Body of pancreas (tissue), 4 donors: ENCODE results near the gene GATB. TPM values are rescaled to one million over a fixed set of nuclear protein-coding genes. Genes with fewer than 3 reads are reported as not detected.

Experiments
- ATAC-seq: fragments of 150-250 bp; one replicate; pipeline ENCODE4 v1.9.1; 2016
- DNase-seq, 4 donors: peaks; one replicate each; pipeline ENCODE4 v3.0.0-alpha.2; 2019
- H3K27ac ChIP-seq, 4 donors: fragments of 200-600 bp; sonication (generic); 1 replicate in 3 of 4; 2 replicates in 1 of 4; pipeline versions ENCODE4 v1.5.1 to v1.6.1; 2016 to 2019; ENCODE audit warnings: mild to moderate bottlenecking in 1 of 4, mixed read lengths in 1 of 4, moderate library complexity in 1 of 4
- H3K27me3 ChIP-seq, 2 donors: fragments of 200-600 bp; sonication (generic); one replicate each; pipeline ENCODE4 v1.6.0; 2016; ENCODE audit warnings: mild to moderate bottlenecking in 1 of 2
- H3K36me3 ChIP-seq, 2 donors: fragments of 200-600 bp; sonication (generic); replicated peaks in 1 of 2; 2 replicates each; pipeline ENCODE4 v1.5.1; 2016; ENCODE audit warnings: low read depth in 2 of 2; ENCODE audit not compliant: insufficient read depth in 1 of 2
- H3K4me1 ChIP-seq: fragments of 200-600 bp; sonication (generic); one replicate; pipeline ENCODE4 v1.6.0; 2016
- H3K4me3 ChIP-seq, 2 donors: fragments of 200-600 bp; sonication (generic); 1 replicate in 1 of 2; 2 replicates in 1 of 2; pipeline ENCODE4 v1.5.1; 2016 to 2019
- H3K9me3 ChIP-seq, 3 donors: fragments of 200-600 bp; sonication (generic); 1 replicate in 2 of 3; 2 replicates in 1 of 3; pipeline ENCODE4 v1.5.1; 2016
- CTCF ChIP-seq, 7 experiments: fragments of 450-650 bp in 4 of 7; fragments of 200-600 bp in 3 of 7; sonication (generic) in 3 of 7; IDR thresholded peaks; one replicate each; pipeline ENCODE4 v1.5.1; 2016 to 2019; ENCODE audit warnings: antibody characterized with exemption in 7 of 7
- POLR2A ChIP-seq, 3 donors: fragments of 450-650 bp; IDR thresholded peaks; one replicate each; pipeline ENCODE4 v1.6.1; 2016; ENCODE audit warnings: antibody characterized with exemption in 3 of 3, mild to moderate bottlenecking in 2 of 3
- WGBS, 2 donors: methylation state at CpG; one replicate each; pipeline ENCODE4 v1.1.5; 2017; 5-methylcytosine and 5-hydroxymethylcytosine counted together
- intact Hi-C: fragments of 100-400 bp; cut with DNase I; formaldehyde crosslinking; loops from one replicate; pipeline ENCODE4 v1.15.1; 2023
- total RNA-seq, 2 donors: library from RNA; depleted of rRNA; stranded (reverse); fragments of >200 nt; gene quantifications; one replicate each; pipeline ENCODE4 v1.1.0, GENCODE V29; 2016

Gene GATB
- total RNA-seq, 2 donors from 2014 or later: 5.6 to 7.3 TPM

GRCh38 chr4:151657896-151658295, 102.9 kb downstream of the GATB start:
- TF ChIP-seq POLR2A (IDR thresholded peaks at IDR 0.05) (no peak), CTCF (IDR thresholded peaks at IDR 0.05) (no peak)
- no peak overlapping the region for H3K4me3 ChIP-seq
- DNase-seq (no peak), ATAC-seq (no peak)
- H3K9me3 ChIP-seq: no peaks in the 10 kb centered on the region
- no peak overlapping the region for H3K27ac ChIP-seq
- 89 to 91% methylated on average over 5 of the region's 5 CpGs for WGBS, 2 donors
- no peaks in the 10 kb centered on the region for H3K27me3 ChIP-seq
- intact Hi-C loops: no loop called here
- H3K4me1 ChIP-seq: no peaks in the 10 kb centered on the region
- peaks cover 0 to 10% of the 10 kb centered on the region in 2 donors for H3K36me3 ChIP-seq

- no peaks in the 10 kb centered on the region for H3K4me1 ChIP-seq
- WGBS, 2 donors: 84 to 87% methylated on average over 8 of the region's 8 CpGs
- H3K36me3 ChIP-seq: peaks cover 0 to 10% of the 10 kb centered on the region in 2 donors
- no peak for TF ChIP-seq POLR2A (IDR thresholded peaks at IDR 0.05)
- no peak for TF ChIP-seq CTCF (IDR thresholded peaks at IDR 0.05)
- no peak overlapping the region for H3K4me3 ChIP-seq
- intact Hi-C loops: no loop called here
- H3K9me3 ChIP-seq: no peaks in the 10 kb centered on the region
- H3K27me3 ChIP-seq: no peaks in the 10 kb centered on the region
- DNase-seq: no peak
- no peak for ATAC-seq
- no peak overlapping the region for H3K27ac ChIP-seq
Observed at GRCh38 chr4:151656058-151656457, 104.7 kb downstream of the GATB start.

GRCh38 chr4:151653548-151653918, 107.3 kb downstream of the GATB start:
- Histone ChIP-seq H3K4me1 (no peaks in the 10 kb centered on the region), H3K27me3 (no peaks in the 10 kb centered on the region), H3K36me3 (peaks cover 6 to 8% of the 10 kb centered on the region in 2 donors), H3K4me3 (no peak overlapping the region), H3K9me3 (no peaks in the 10 kb centered on the region), H3K27ac (no peak overlapping the region)
- DNase-seq (no peak), ATAC-seq (no peak)
- intact Hi-C loops: no loop called here
- WGBS, 2 donors: 75 to 88% methylated on average over 7 of the region's 7 CpGs
- no peak for TF ChIP-seq POLR2A (IDR thresholded peaks at IDR 0.05)

- 71 to 87% methylated on average over 3 of the region's 3 CpGs for WGBS, 2 donors
Observed at GRCh38 chr4:151652841-151653547, 107.8 kb downstream of the GATB start.

GRCh38 chr4:151651496-151651895, 109.3 kb downstream of the GATB start:
- Histone ChIP-seq H3K27me3 (no peaks in the 10 kb centered on the region), H3K4me1 (no peaks in the 10 kb centered on the region), H3K9me3 (no peaks in the 10 kb centered on the region), H3K36me3 (peaks cover 6 to 9% of the 10 kb centered on the region in 2 donors), H3K27ac (no peak overlapping the region), H3K4me3 (no peak overlapping the region)
- WGBS, 2 donors: 92 to 100% methylated on average over 1 of the region's 1 CpG
- DNase-seq: no peak
- intact Hi-C loops: no loop called here
- no peak for ATAC-seq
- no peak for TF ChIP-seq CTCF (IDR thresholded peaks at IDR 0.05)

More at GRCh38 chr4:151652841-151653547, 107.8 kb downstream of the GATB start:
- Histone ChIP-seq H3K27me3 (no peaks in the 10 kb centered on the region), H3K9me3 (no peaks in the 10 kb centered on the region), H3K27ac (no peak overlapping the region), H3K36me3 (peaks cover 4 to 6% of the 10 kb centered on the region in 2 donors), H3K4me1 (no peaks in the 10 kb centered on the region), H3K4me3 (no peak overlapping the region)
- no peak for TF ChIP-seq CTCF (IDR thresholded peaks at IDR 0.05)
- no peak for TF ChIP-seq POLR2A (IDR thresholded peaks at IDR 0.05)
- ATAC-seq: no peak
- intact Hi-C loops: no loop called here
- no peak for DNase-seq
